GM18505 (cell line): ENCODE data around the gene GJD3.
"Not testable (repeated sequence)": the region's sequence is repeated elsewhere in the genome, so short reads cannot be mapped to it uniquely, and the experiment has no call there.

ENCODE experiments used
- ATAC-seq: cut with Tn5 transposase; IDR thresholded peaks from one replicate; pipeline ENCODE4 v1.9.1; 2021; ENCODE audit not compliant: unreplicated experiment
- POLR2A ChIP-seq: IDR thresholded peaks from 4 replicates; pipeline ENCODE4 v1.6.1; 2011; ENCODE audit warnings: borderline replicate concordance; ENCODE audit not compliant: insufficient read depth, insufficient read length; ENCODE audit errors: extremely low read depth

The GJD3 gene, protein sequence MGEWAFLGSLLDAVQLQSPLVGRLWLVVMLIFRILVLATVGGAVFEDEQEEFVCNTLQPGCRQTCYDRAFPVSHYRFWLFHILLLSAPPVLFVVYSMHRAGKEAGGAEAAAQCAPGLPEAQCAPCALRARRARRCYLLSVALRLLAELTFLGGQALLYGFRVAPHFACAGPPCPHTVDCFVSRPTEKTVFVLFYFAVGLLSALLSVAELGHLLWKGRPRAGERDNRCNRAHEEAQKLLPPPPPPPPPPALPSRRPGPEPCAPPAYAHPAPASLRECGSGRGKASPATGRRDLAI

DNA sequence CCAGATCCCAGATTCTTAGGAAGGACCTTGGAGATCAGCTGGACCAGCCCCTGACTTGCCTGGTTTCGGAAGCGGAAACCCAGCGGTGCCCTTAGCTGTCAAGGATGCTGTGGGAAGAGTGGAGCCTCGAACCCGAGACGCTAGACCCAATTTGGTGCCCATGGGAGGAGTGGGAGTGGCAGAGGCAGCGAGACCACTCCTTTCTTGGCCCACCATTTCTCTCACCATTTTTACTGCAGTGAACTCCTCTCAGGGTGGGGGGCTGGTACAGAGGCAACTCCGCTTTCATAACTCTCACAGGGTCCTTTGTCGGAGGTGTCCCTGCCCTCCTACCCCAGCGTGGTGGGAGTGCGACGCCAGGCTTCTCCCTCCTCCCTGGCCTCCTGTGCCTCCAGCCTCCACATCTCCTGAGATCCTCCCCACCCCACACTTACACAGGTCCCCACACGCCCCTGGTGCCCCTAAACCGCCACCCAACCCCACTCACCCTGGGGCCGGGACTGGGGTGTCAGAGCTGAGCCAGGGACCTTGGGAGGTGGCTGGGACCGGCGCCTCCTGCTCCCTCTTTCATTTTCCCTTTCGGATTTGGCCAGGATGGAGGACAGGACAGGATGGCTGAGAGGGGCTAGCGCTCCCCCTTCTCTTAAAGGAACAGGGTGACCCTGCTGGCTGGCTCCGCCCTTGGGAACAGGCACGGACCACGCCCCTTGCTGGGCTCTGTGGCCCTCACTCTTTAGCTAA, at the start of gene GJD3:
Gene GJD3, minus strand, starts transcription at position 617 of the 741 bp plus-strand sequence. CDS start 922 bp downstream, outside the sequence.
- ATAC-seq = no peak
- TF ChIP-seq POLR2A = no peak

DNA sequence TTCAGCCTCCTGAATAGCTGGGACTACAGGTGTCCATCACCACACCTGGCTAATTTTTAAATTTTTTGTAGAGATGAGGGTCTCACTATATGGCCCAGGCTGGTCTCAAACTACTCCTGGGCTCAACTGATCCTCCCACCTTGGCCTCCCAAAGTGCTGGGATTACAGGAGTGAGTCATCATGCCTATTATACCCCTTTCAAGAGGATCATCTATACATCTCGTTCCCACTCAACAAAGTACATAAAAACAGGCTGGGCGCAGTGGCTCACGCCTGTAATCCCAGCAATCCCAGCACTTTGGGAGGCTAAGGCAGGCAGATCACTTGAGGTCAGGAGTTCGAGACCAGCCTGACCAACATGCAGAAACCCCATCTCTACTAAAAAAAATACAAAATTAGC, 49.8 kb upstream of the GJD3 start:
- ATAC-seq = not testable (repeated sequence)

DNA sequence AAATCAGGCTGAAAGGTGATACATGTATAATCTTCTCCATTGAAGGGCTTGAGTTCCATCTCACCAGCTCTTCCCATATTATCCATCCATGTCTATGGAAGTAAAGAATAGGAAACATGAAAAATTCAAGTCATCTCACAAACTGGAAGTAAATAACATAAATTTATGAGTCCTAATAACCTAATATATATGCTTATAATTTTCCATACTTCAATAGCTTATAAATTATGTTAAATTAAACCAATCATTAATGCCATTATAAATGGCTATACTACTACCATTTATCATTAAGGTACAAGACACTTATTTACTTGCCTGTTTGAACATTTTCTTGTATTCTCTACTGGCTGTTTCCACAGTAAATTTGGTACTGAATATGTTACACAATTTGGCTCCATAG, 48.3 kb upstream of the GJD3 start:
- no peak for ATAC-seq
- no peak for TF ChIP-seq POLR2A

DNA sequence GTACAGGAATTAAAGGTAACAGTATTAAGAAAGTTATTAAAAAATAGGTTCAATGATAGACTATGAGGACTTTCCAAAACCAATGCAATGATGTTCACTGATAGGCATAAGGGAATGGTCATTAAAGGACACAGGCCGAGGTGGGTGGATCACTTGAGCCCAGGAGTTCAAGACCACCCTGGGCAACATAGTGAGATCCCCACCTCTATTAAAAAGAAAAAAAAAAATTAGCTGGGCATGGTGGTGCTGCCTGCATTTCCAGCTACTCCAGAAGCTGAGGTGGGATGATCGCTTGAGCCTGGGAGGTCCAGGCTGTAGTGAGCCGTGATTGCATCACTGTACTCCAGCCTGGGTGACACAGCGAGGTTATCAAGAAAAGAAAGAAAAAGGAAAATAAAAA, 47.3 kb upstream of the GJD3 start:
- no peak for ATAC-seq
- TF ChIP-seq POLR2A = no peak

DNA sequence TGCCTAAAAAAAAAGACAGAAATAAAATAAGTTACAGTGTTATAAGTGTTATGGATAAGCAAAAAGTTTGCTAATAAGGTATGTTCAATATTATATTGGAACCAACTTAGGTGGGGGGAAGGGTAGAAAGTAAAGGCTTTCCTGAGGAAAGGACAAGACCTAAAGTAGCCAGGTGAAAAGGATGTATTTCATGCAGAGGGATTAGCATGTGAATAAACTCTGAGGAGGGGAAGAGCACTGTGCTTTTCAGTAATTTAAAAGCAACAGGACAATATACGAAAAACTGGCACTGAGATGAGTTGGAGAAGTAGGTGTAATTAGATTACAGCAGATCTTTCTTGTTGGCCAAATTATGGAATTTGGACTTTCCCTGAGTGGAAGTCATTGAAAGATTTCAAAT, 45.5 kb upstream of the GJD3 start:
- no peak for TF ChIP-seq POLR2A
- ATAC-seq = no peak

DNA sequence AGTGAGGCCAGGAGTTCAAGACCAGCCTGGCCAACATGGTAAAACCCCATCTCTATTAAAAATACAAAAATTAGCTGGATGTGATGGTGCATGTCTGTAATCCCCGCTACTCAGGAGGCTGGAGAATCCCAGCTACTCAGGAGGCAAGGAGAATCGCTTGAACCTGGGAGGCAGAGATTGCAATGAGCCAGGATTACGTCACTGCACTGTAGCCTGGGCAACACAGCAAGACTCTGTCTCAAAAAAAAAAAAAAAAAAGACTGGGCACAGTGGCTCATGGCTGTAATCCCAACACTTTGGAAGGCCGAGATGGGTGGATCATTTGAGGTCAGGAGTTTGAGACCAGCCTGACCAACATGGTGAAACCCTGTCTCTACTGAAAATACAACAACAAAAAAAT, 45.0 kb upstream of the GJD3 start:
- ATAC-seq = not testable (repeated sequence)

DNA sequence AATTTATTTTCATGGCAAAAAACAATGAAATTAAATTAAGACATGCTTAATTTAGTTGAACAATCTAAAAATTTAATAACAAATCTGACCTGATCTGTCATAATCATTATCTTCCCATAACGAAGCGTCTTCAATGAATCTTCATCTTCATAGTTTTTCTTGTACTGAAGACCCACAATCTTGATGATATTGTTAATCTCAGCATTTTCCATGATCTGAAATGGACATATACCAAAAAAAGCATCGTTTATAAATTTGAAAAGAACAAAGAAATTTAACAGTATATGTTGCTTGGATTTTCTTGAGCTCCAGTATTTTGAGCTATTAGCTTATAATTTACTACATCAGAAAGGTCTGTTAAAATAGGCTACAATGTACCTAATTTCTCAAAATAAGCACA, 42.9 kb upstream of the GJD3 start:
- no peak for ATAC-seq
- no peak for TF ChIP-seq POLR2A

DNA sequence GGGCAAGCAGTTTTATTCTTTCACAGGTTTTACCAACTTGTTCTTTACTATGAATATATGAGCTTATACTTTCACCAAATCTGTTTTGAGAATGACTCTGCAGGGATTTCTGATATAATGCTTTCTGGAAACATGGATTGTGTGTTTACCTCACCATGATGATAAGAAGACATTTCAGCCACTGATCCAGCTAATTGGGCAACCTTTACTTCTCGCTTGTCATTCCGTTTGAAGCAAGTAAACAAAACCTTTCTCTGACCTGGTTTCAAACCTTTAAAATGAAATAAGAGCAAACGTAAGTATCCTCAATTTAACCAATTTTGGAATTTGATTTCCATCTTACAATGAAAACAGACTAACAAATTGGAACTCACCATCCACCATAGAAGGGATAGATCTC, 39.5 kb upstream of the GJD3 start:
- no peak for ATAC-seq
- no peak for TF ChIP-seq POLR2A

DNA sequence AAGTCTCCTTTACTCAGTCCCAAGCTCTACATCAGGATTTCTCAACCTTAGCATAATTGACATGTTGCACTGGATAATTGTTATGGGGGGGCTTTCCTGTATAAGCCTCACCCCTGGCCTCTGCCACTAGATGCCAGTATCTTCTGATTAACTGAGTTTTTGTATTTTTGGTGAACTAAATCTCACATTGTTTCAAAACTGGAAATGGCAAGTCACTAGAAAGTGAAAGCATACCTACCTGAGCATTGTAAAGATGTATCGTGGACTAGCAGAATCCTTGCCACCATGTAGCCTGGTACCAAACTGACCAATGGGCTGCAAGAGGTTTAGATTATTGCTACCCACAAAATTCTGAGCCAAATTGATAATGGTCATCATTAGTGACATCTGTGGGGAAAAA, 38.1 kb upstream of the GJD3 start:
- ATAC-seq = no peak
- TF ChIP-seq POLR2A = no peak

DNA sequence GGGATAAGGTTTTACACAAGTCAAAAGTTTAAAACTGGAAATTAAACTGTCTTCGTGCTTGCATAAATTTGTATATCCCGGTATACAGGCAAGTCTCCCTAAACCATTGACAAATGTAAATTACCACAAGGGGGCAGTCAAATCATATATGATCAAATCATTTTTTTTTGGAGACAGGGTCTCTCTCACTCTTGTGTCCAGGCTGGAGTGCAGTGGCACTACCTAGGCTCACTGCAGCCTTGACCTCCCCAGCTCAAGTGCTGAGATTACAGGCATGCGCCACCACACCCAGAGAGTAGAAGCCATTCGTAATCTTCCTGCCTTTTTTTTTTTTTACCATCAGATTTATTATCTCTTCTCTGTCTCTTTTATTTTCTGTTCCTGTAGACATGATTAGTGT, 34.6 kb upstream of the GJD3 start:
- TF ChIP-seq POLR2A = no peak
- no peak for ATAC-seq

DNA sequence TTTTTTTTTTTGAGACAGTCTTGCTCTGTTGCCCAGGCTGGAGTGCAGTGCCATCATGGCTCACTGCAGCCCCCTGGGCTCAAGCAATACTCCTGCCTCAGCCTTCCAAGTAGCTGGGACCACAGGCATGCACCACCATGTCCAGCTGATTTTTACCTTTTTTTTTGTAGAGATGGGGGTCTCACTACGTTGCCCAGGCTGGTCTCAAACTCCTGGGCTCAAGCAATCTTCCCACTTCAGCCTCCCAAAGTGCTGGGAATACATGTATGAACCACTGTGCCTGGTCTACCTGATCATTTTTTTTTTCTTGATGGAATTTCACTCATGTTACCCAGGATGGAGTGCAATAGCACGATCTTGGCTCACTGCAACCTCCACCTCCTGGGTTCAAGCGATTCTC, 22.0 kb upstream of the GJD3 start:
- ATAC-seq = not testable (repeated sequence)

DNA sequence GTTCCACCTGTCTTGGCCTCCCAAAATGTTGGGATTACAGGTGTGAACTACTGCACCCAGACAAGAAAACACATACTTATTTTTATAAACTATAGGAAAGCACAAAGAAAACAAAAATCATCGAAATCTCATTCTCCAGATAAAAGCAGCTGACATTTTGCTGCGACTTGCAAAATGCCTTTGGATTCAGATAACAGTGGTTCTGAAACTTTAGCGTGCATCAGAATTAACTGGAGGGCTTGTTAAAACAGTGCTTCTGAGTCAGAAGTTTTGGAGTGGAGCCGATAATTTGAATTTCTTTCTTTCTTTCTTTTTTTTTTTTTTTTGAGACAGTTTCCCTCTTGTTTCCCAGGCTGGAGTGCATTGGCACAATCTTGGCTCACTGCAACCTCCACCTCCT, 17.7 kb upstream of the GJD3 start:
- no peak for ATAC-seq
- no peak for TF ChIP-seq POLR2A

DNA sequence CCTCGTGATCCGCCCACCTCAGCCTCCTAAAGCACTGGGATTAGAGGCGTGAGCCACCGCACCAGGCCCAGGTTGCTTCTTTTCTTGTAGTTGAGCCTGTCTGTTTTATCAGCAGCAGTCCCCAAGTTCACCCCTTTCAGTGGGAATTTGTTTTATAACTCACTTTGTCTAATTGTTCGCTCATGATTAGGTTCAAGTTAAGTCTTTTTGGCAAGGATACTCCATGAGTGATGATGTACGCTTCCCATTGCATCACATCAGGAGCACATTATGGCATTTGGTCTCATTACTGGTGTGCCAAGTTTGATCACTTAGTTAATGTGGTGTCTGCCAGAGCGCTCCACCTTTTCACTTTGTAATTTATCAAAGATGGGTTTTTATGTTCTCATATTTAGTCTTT, 14.4 kb upstream of the GJD3 start:
- ATAC-seq = no peak
- no peak for TF ChIP-seq POLR2A

DNA sequence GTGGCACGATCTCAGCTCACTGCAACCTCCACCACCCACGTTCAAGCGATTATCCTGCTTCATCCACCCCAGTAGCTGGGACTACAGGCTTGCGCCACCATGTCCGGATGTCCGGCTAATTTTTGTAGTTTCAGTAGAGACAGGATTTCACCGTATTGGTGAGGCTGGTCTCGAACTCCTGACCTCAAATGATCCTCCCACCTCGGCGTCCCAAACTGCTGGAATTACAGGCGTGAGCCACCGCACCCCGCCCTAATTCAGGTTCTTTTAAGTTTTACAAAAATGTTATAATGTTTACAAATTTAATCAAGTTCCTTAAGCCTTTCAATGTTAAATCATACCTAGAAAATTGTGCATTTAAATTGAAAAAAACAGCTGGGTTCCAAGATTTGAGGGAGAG, 13.3 kb upstream of the GJD3 start:
- no peak for TF ChIP-seq POLR2A
- no peak for ATAC-seq

DNA sequence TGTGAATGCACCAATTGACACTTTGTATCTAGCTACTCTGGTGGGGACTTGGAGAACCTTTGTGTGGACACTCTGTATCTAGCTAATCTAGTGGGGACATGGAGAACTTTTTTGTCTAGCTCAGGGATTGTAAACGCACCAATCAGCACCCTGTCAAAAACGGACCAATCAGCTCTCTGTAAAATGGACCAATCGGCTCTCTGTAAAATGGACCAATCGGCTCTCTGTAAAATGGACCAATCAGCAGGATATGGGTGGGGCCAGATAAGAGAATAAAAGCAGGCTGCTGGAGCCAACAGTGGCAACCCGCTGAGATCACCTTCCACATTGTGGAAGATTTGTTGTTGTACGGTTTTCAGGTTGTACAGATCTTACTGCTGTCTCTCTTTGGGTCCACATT, 12.0 kb upstream of the GJD3 start:
- ATAC-seq = not testable (repeated sequence)

DNA sequence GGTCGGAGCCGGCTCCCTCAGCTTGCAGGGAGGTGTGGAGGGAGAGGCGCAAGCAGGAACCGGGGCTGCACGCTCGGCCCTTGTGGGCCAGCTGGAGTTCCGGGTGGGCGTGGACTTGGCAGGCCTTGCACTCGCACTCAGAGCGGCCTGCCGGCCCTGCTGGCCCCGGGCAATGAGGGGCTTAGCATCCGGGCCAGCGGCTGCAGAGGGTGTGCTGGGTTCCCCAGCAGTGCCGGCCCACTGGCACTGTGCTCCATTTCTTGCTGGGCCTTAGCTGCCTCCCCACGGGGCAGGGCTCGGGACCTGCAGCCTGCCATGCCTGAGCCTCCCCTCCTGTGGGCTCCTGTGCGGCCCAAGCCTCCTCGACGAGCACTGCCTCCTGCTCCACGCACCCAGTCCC, 11.2 kb upstream of the GJD3 start:
- not testable (repeated sequence) for ATAC-seq
